A549 (cell line): ENCODE results near the gene TRAF3. TPM values are rescaled to one million over a fixed set of nuclear protein-coding genes. Genes with fewer than 3 reads are reported as not detected.
"Not testable (repeated sequence)": the region's sequence is repeated elsewhere in the genome, so short reads cannot be mapped to it uniquely, and the experiment has no call there.

Experiments used
- ATAC-seq, 2 experiments: fragments of 200-7000 bp in 1 of 2; fragments of >200 bp in 1 of 2; cut with Nextera tagmentation in 1 of 2; cut with Tn5 transposase in 1 of 2; 3 replicates each; pipeline versions ENCODE4 v1.8.0 to v1.9.1; 2018 to 2020; ENCODE audit warnings: mild to moderate bottlenecking in 1 of 2, moderate library complexity in 1 of 2
- CTCF ChIA-PET: fragments of 300-600 bp; sonication (Branson Sonifier 250); formaldehyde crosslinking; extraction: SDS; loops from one replicate; lab custom pipeline; 2021; ENCODE audit warnings: antibody characterized with exemption, inconsistent platforms; lab: Yijun Ruan, JAX
- POLR2A ChIA-PET: fragments of 350-600 bp; formaldehyde crosslinking; extraction: SDS; loops from one replicate; lab custom pipeline; 2021; ENCODE audit warnings: antibody characterized with exemption, inconsistent platforms; lab: Yijun Ruan, JAX
- DNase-seq, 2 experiments: peaks; one replicate each; pipeline versions ENCODE4 v3.0.0 to v3.0.0-alpha.2; 2011 to 2016; ENCODE audit warnings: low read depth in 1 of 2, low spot score in 1 of 2
- FAIRE-seq: peaks from 2 replicates; lab custom pipeline; 2011; peaks lifted over from hg19 to GRCh38; lab: Jason Lieb, UNC
- H3K27ac ChIP-seq, 2 experiments: fragments of >200 bp; sonication (Bioruptor Twin); formaldehyde crosslinking; 3 replicates each; pipeline ENCODE4 v1.5.1; 2016 to 2017
- H3K4me1 ChIP-seq: fragments of >200 bp; sonication (Bioruptor Twin); formaldehyde crosslinking; 3 replicates; pipeline ENCODE4 v1.6.1; 2016
- H3K4me2 ChIP-seq: fragments of >200 bp; sonication (Bioruptor Twin); formaldehyde crosslinking; 3 replicates; pipeline ENCODE4 v1.6.1; 2016
- H3K4me3 ChIP-seq: fragments of >200 bp; sonication (Bioruptor Twin); formaldehyde crosslinking; 3 replicates; pipeline ENCODE4 v1.5.1; 2016
- H3K9me3 ChIP-seq: fragments of >200 bp; sonication (Bioruptor Twin); formaldehyde crosslinking; 3 replicates; pipeline ENCODE4 v1.6.1; 2016
- CEBPB ChIP-seq, 2 experiments: fragments of >200 bp in 1 of 2; sonication (Bioruptor Twin) in 1 of 2; formaldehyde crosslinking in 1 of 2; IDR thresholded peaks; 2 replicates each; pipeline ENCODE4 v1.6.1; 2012 to 2016
- CHD2 ChIP-seq: fragments of 150-350 bp; IDR thresholded peaks from 2 replicates; pipeline ENCODE4 v1.6.1; 2014; ENCODE audit warnings: low read length; ENCODE audit not compliant: partially characterized antibody
- EHF ChIP-seq: fragments of 250-450 bp; sonication (Bioruptor Pico); IDR thresholded peaks from 2 replicates; pipeline ENCODE4 v1.5.0; 2020; ENCODE audit warnings: mild to moderate bottlenecking
- EP300 ChIP-seq, 2 experiments: fragments of >200 bp; sonication (Bioruptor Twin); formaldehyde crosslinking; IDR thresholded peaks; 2 replicates in 1 of 2; 3 replicates in 1 of 2; pipeline ENCODE4 v1.6.1; 2016 to 2017
- ESRRA ChIP-seq: fragments of 150-350 bp; IDR thresholded peaks from 2 replicates; pipeline ENCODE4 v1.6.1; 2014; ENCODE audit warnings: mild to moderate bottlenecking, low read length, borderline replicate concordance
- GATA3 ChIP-seq: IDR thresholded peaks from 2 replicates; pipeline ENCODE4 v1.6.1; 2012; ENCODE audit warnings: borderline replicate concordance
- JUNB ChIP-seq: fragments of >200 bp; sonication (Bioruptor Twin); formaldehyde crosslinking; IDR thresholded peaks from 2 replicates; pipeline ENCODE4 v1.6.1; 2016
- KDM1A ChIP-seq: fragments of 200-600 bp; sonication (generic); IDR thresholded peaks from 2 replicates; pipeline ENCODE4 v1.6.1; 2016; ENCODE audit warnings: low read depth, mild to moderate bottlenecking
- MYC ChIP-seq: IDR thresholded peaks from 2 replicates; pipeline ENCODE4 v1.6.1; 2012; ENCODE audit warnings: mild to moderate bottlenecking, inconsistent platforms, low read length, improper control_type of control experiment, borderline replicate concordance
- PHF8 ChIP-seq: fragments of 200-600 bp; sonication (generic); IDR thresholded peaks from 2 replicates; pipeline ENCODE4 v1.6.1; 2016; ENCODE audit warnings: low read depth, mild to moderate bottlenecking, antibody characterized with exemption, moderate library complexity, borderline replicate concordance
- POLR2A ChIP-seq: IDR thresholded peaks from 2 replicates; pipeline ENCODE4 v1.6.1; 2012; ENCODE audit warnings: mild to moderate bottlenecking, low read length
- POLR2AphosphoS2 ChIP-seq: conservative IDR thresholded peaks from 2 replicates; pipeline ENCODE4 v1.6.1; 2012; ENCODE audit warnings: low read length, improper control_type of control experiment, inconsistent platforms
- RAD21 ChIP-seq, 2 experiments: fragments of >200 bp in 1 of 2; sonication (Bioruptor Twin) in 1 of 2; formaldehyde crosslinking in 1 of 2; IDR thresholded peaks in 1 of 2; conservative IDR thresholded peaks in 1 of 2; 2 replicates in 1 of 2; 3 replicates in 1 of 2; pipeline ENCODE4 v1.6.1; 2012 to 2018; ENCODE audit warnings: inconsistent platforms in 1 of 2
- RCOR1 ChIP-seq: fragments of 150-350 bp; IDR thresholded peaks from 2 replicates; pipeline ENCODE4 v1.6.1; 2014; ENCODE audit warnings: antibody characterized with exemption, low read length, low read depth
- RFX5 ChIP-seq: fragments of 450-650 bp; IDR thresholded peaks from 2 replicates; pipeline ENCODE4 v1.7.1; 2014; ENCODE audit warnings: antibody characterized with exemption, mild to moderate bottlenecking, moderate library complexity
- RNF2 ChIP-seq: fragments of 200-600 bp; sonication (generic); IDR thresholded peaks from 2 replicates; pipeline ENCODE4 v1.6.1; 2016; ENCODE audit warnings: low read depth, mild to moderate bottlenecking, antibody characterized with exemption, moderate library complexity, borderline replicate concordance
- TFCP2L1 ChIP-seq: fragments of 250-450 bp; sonication (Bioruptor Pico); IDR thresholded peaks from 2 replicates; pipeline ENCODE4 v1.5.0; 2021; ENCODE audit warnings: mild to moderate bottlenecking
- TP53 ChIP-seq: fragments of 250-450 bp; sonication (Bioruptor Pico); IDR thresholded peaks from 2 replicates; pipeline ENCODE4 v1.5.0; 2021; ENCODE audit warnings: mild to moderate bottlenecking, moderate library complexity
- ZC3H11A ChIP-seq: fragments of 450-650 bp; IDR thresholded peaks from 2 replicates; pipeline ENCODE4 v1.6.1; 2014; ENCODE audit warnings: antibody characterized with exemption, mild to moderate bottlenecking
- ZFP36 ChIP-seq: fragments of 450-650 bp; IDR thresholded peaks from 2 replicates; pipeline ENCODE4 v1.6.1; 2014; ENCODE audit warnings: borderline replicate concordance; ENCODE audit not compliant: partially characterized antibody
- ZNF302 ChIP-seq: fragments of 250-450 bp; sonication (Bioruptor Pico); IDR thresholded peaks from 2 replicates; pipeline ENCODE4 v1.9.0; 2021; ENCODE audit warnings: inconsistent platforms, mild to moderate bottlenecking, moderate library complexity
- ZSCAN20 ChIP-seq: fragments of 250-450 bp; sonication (Bioruptor Pico); IDR thresholded peaks from 2 replicates; pipeline ENCODE4 v1.8.0; 2022; ENCODE audit warnings: mild to moderate bottlenecking, moderate library complexity
- WGBS: methylation state at CpG from one replicate; pipeline ENCODE4 v1.1.6; 2017; ENCODE audit errors: missing lambda C conversion rate; 5-methylcytosine and 5-hydroxymethylcytosine counted together
- polyA plus RNA-seq, 4 experiments: library from polyadenylated mRNA; depleted of rRNA in 3 of 4; stranded (reverse); fragments of >200 nt; fragmentation: RNase III in 1 of 4; extraction: RNeasy Plus Mini Kit Qiagen cat#74134 plus additional on column Dnase treatment in 1 of 4; gene quantifications; 2 replicates in 3 of 4; 3 replicates in 1 of 4; pipeline ENCODE4 v1.2.3, GENCODE V29; 2011 to 2017
- TF ChIP-seq, protein P1 (sequence below): fragments of 250-450 bp; sonication (Bioruptor Pico); IDR thresholded peaks from 2 replicates; pipeline ENCODE4 v1.5.0; 2021; ENCODE audit warnings: mild to moderate bottlenecking, moderate library complexity, borderline replicate concordance
- TF ChIP-seq, protein P2 (sequence below): fragments of 450-650 bp; IDR thresholded peaks from 2 replicates; pipeline ENCODE4 v1.6.1; 2014; ENCODE audit warnings: antibody characterized with exemption
- TF ChIP-seq, protein P3 (sequence below): IDR thresholded peaks from 2 replicates; pipeline ENCODE4 v1.6.1; 2012; ENCODE audit warnings: low read depth, borderline replicate concordance

Gene TRAF3
- polyA plus RNA-seq, 2 of the 4 experiments (the other 2 are of a cell fraction), result 20.2 to 25.5 TPM

DNA sequence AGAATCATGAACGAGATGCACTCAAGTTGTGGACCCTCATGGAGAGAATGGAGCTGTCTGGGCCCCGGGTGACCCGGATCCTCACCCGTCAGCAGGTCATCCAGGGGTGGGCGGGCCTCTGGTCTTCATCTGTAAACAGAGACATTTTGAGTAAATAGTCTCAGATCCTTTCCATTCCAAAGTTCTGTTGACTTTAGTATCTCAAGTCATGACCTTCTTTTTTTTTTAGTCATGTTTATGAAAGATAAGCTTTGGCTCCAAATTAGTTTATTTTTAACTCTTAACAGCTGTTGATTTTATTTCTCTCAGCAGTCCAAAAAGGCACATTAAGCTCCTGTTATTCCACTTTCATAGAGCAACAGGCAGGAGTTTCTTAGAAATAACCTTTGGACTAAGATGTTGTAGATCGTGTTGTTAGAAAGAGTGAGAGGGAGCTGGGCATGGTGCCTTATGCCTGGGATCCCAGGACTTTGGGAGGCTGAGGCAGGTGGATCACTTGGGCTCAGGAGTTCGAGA is 96.4 kb downstream of the TRAF3 start:
- H3K4me2 ChIP-seq, result peak overlapping the region; percentile 26; the same call in 2 of the 3 replicates
- FAIRE-seq (no peak), DNase-seq (peak in 1 of 2 experiments; percentile 10), ATAC-seq (peak in 1 of 2 experiments; percentile 59; a peak in 2 of 6 replicates)
- TF ChIP-seq GATA3 (no peak), POLR2A (no peak), PHF8 (no peak), CEBPB (IDR thresholded peaks at IDR 0.05) (no peak), RAD21 (conservative IDR thresholded peaks at IDR 0.05 in 1 of 2, IDR thresholded peaks at IDR 0.05 in 1 of 2) (no peak)
- 47% methylated on average over 7 of the region's 7 CpGs for WGBS
- H3K4me3 ChIP-seq, result no peak overlapping the region
- no peaks in the 10 kb centered on the region for H3K9me3 ChIP-seq
- ChIA-PET CTCF (no interaction called here), POLR2A (no interaction called here)
- H3K27ac ChIP-seq, result no peak overlapping the region
- peaks cover 13% of the 10 kb centered on the region for H3K4me1 ChIP-seq

DNA sequence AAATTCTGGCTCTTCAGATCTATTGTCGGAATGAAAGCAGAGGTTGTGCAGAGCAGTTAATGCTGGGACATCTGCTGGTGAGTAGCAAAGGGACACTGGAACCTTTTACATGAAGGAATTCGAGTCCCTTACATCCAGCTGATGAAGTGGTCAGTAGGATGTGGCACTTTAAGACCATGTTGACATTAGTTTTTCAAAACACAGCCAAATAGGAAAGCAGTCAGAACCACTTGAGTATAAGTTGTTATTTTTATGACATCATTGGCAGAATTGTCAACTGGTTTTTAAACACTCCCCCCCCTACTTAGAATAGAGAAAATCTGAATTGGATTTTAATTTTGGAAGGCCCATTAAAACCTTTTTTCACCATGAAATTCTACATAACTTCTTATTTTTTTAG is 98.4 kb downstream of the TRAF3 start:
- ChIA-PET POLR2A (no interaction called here), CTCF (interaction anchor here (0.6 to 1.3 kb wide), 3 partner anchors 11 to 181 kb away, joined by 3 read pairs; no protein-coding TSS in a partner anchor)
- DNase-seq (no peak), ATAC-seq (no peak), FAIRE-seq (no peak)
- 93% methylated on average over 2 of the region's 2 CpGs for WGBS
- H3K4me3 ChIP-seq, result no peak overlapping the region
- no peaks in the 10 kb centered on the region for H3K9me3 ChIP-seq
- H3K4me2 ChIP-seq, result no peak overlapping the region
- TF ChIP-seq ZC3H11A (no peak), POLR2AphosphoS2 (no peak), CHD2 (no peak), EP300 (IDR thresholded peaks at IDR 0.05) (no peak), RNF2 (no peak)
- TF ChIP-seq, protein P1, sequence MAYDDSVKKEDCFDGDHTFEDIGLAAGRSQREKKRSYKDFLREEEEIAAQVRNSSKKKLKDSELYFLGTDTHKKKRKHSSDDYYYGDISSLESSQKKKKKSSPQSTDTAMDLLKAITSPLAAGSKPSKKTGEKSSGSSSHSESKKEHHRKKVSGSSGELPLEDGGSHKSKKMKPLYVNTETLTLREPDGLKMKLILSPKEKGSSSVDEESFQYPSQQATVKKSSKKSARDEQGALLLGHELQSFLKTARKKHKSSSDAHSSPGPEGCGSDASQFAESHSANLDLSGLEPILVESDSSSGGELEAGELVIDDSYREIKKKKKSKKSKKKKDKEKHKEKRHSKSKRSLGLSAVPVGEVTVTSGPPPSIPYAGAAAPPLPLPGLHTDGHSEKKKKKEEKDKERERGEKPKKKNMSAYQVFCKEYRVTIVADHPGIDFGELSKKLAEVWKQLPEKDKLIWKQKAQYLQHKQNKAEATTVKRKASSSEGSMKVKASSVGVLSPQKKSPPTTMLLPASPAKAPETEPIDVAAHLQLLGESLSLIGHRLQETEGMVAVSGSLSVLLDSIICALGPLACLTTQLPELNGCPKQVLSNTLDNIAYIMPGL (CRISPR knock-in tag), result no peak
- H3K27ac ChIP-seq, result no peak overlapping the region
- H3K4me1 ChIP-seq, result peaks cover 13% of the 10 kb centered on the region

DNA sequence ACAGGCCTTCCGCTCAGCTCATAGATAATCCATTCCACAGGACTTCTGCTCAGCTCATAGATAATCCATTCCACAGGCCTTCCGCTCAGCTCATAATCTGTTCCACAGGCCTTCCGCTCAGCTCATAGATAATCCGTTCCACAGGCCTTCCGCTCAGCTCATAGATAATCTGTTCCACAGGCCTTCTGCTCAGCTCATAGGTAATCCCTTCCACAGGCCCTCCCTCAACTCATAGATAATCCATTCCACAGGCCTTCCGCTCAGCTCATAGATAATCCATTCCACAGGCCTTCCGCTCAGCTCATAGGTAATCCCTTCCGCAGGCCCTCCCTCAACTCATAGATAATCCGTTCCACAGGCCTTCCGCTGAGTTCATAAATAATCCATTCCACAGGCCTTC is 100.3 kb downstream of the TRAF3 start:
- not testable (repeated sequence) for ATAC-seq
- CTCF ChIA-PET, result interaction anchor here (1.1 kb wide), 1 partner anchor 9 kb away, joined by 3 read pairs; no protein-coding TSS in a partner anchor

DNA sequence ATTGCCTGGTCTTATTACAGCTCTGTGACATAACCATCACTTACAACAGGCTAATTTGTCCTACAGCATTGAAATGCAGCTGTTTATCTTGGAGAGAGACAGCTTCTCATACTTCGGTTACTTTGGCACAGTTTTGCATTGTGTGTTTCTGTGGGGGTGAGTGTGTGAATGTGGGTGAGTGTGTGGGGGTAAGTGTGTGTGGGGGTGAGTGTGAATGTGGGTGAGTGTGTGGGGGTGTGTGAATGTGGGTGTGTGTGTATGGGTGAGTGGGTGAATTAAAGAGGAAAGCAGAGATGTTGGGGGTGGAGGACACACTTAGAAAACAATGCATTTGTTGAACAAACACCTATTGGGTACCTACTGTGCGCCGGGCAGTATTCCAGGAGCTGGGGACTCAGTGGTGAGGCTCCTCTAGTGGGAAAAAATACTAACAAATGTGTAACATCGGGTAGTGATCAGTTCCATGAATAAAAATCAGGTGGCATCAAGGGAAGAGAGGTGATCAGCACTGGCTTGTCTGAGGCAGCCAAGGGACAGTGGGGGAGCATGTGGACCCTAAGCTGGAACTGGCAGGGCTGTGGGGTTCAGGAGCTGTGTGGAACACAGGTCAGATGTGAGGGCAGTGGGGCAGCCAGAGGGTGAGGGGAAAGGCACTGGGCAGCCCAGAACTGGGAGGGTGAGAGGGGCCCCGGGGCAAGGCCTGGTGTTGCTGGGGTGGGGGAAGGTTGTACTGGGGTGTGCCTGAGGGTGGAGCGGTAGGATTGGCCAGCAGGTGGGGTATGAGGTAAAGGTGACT is 101.1 kb downstream of the TRAF3 start:
- CTCF ChIA-PET, result interaction anchor here (1.0 to 1.1 kb wide), 3 partner anchors 11 to 184 kb away, joined by 3 read pairs; no protein-coding TSS in a partner anchor
- TF ChIP-seq TFCP2L1 (CRISPR knock-in tag) (no peak), EHF (CRISPR knock-in tag) (no peak), TP53 (CRISPR knock-in tag) (no peak), ESRRA (no peak), RNF2 (no peak), GATA3 (no peak), RFX5 (no peak), ZNF302 (CRISPR knock-in tag) (no peak), ZSCAN20 (CRISPR knock-in tag) (no peak), RCOR1 (no peak), KDM1A (no peak), ZFP36 (no peak), JUNB (no peak), MYC (no peak), POLR2A (no peak)
- TF ChIP-seq, protein P2, sequence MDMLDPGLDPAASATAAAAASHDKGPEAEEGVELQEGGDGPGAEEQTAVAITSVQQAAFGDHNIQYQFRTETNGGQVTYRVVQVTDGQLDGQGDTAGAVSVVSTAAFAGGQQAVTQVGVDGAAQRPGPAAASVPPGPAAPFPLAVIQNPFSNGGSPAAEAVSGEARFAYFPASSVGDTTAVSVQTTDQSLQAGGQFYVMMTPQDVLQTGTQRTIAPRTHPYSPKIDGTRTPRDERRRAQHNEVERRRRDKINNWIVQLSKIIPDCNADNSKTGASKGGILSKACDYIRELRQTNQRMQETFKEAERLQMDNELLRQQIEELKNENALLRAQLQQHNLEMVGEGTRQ, result no peak
- TF ChIP-seq, protein P3, sequence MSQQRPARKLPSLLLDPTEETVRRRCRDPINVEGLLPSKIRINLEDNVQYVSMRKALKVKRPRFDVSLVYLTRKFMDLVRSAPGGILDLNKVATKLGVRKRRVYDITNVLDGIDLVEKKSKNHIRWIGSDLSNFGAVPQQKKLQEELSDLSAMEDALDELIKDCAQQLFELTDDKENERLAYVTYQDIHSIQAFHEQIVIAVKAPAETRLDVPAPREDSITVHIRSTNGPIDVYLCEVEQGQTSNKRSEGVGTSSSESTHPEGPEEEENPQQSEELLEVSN, result no peak
- TF ChIP-seq, all 56 proteins: peak for 0
- Histone ChIP-seq H3K9me3 (no peaks in the 10 kb centered on the region), H3K4me1 (peaks cover 8% of the 10 kb centered on the region), H3K27ac (no peak overlapping the region), H3K4me3 (no peak overlapping the region), H3K4me2 (no peak overlapping the region)
- DNase-seq, result peak in 1 of 2 experiments; percentile 10
- ATAC-seq, result peak; percentile 62 to 76; a peak in 4 of 6 replicates
- 90% methylated on average over 5 of the region's 6 CpGs for WGBS
- POLR2A ChIA-PET, result no interaction called here
- FAIRE-seq, result no peak

More for the DNA sequence above, 100.3 kb downstream of the TRAF3 start:
- H3K4me1 ChIP-seq, result peaks cover 13% of the 10 kb centered on the region
- POLR2A ChIA-PET, H3K9me3 ChIP-seq, FAIRE-seq, H3K27ac ChIP-seq, DNase-seq, H3K4me3 ChIP-seq, H3K4me2 ChIP-seq: not testable (repeated sequence)
- WGBS, result 97% methylated on average over 10 of the region's 10 CpGs
